DMS153 treated with DMSO at 0.1 percent for 48 hours (cell line): ENCODE results near the gene MMRN1.

Source experiments
- DNase-seq: peaks from one replicate; lab custom pipeline; 2025; ENCODE audit not compliant: unreplicated experiment; lab: John Stamatoyannopoulos, UW

MMRN1 gene, protein sequence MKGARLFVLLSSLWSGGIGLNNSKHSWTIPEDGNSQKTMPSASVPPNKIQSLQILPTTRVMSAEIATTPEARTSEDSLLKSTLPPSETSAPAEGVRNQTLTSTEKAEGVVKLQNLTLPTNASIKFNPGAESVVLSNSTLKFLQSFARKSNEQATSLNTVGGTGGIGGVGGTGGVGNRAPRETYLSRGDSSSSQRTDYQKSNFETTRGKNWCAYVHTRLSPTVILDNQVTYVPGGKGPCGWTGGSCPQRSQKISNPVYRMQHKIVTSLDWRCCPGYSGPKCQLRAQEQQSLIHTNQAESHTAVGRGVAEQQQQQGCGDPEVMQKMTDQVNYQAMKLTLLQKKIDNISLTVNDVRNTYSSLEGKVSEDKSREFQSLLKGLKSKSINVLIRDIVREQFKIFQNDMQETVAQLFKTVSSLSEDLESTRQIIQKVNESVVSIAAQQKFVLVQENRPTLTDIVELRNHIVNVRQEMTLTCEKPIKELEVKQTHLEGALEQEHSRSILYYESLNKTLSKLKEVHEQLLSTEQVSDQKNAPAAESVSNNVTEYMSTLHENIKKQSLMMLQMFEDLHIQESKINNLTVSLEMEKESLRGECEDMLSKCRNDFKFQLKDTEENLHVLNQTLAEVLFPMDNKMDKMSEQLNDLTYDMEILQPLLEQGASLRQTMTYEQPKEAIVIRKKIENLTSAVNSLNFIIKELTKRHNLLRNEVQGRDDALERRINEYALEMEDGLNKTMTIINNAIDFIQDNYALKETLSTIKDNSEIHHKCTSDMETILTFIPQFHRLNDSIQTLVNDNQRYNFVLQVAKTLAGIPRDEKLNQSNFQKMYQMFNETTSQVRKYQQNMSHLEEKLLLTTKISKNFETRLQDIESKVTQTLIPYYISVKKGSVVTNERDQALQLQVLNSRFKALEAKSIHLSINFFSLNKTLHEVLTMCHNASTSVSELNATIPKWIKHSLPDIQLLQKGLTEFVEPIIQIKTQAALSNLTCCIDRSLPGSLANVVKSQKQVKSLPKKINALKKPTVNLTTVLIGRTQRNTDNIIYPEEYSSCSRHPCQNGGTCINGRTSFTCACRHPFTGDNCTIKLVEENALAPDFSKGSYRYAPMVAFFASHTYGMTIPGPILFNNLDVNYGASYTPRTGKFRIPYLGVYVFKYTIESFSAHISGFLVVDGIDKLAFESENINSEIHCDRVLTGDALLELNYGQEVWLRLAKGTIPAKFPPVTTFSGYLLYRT

DNA sequence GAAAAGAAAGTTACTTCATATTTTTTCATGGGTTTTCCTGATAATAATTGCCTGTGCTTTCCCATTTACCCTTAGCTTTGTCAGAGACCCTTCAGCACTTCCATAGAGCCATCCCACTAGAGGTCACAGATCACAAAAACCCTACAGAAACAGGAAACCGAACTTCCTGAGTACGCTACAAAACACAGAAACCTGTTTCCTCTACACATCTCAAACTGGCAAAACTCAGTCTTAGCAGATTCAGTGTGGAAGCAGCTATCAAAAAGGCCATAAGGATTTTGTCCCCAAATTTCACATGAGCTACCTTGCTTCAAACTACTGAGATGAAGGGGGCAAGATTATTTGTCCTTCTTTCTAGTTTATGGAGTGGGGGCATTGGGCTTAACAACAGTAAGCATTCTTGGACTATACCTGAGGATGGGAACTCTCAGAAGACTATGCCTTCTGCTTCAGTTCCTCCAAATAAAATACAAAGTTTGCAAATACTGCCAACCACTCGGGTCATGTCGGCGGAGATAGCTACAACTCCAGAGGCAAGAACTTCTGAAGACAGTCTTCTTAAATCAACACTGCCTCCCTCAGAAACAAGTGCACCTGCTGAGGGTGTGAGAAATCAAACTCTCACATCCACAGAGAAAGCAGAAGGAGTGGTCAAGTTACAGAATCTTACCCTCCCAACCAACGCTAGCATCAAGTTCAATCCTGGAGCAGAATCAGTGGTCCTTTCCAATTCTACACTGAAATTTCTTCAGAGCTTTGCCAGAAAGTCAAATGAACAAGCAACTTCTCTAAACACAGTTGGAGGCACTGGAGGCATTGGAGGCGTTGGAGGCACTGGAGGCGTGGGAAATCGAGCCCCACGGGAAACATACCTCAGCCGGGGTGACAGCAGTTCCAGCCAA lies at the start of gene MMRN1:
MMRN1 (plus strand) TSS at position 206 of the 902 bp plus-strand sequence; CDS start at position 324, 118 bp downstream.
- no peak for DNase-seq

DNA sequence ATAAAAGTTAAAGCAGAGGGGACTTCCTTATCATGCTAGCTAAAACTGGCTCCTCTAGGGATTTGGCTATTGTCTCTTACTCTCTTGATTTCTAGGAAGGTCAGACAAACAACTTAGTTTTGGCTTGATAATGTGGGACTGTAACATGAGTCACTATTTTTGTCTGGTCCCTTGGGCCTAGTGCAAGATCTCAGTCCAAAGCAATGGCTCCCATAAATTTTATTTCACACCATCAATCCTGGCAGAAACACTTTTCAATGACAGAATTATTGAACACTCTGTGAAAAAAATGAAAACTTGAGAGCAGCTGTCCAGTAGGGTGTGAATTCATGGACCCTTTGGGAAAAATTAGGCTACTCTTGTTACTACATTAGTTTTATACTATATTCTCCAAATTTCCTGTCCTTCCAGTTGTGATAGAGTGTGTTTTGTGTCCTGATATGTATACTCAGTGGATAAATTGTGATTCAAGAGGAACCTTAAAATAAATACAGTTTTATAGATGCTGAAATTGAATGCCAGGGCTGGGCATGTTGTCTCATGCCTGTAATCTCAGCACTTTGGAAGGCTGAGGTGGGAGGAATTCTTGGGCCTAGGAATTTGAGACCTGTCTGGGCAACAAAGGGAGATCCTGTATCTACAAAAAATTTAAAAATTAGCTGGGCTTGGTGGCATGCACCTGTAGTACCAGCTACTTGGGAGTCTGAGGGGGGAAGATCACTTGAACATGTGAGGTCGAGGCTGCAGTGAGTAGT lies 46.9 kb upstream of the MMRN1 start:
- DNase-seq, result peak; percentile 45

DNA sequence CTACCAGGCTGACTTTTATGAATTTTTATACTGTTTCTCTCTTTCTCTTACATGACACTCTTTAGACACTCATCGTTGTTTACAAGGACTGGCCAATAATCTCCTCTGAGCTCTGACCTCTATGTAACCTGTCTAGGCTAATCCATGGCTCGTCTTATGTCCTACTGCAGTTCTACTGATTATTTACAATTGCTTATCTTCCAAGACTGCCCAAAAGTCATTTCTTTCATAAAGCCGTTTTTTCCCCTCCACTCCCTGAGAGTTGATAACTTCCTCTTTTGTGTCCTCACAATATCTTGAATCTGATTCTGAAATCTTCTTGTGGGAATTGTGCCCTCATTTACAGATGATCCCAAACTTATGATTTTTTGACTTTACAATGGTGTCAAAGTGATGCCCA lies 39.4 kb upstream of the MMRN1 start:
- DNase-seq, result no peak

DNA sequence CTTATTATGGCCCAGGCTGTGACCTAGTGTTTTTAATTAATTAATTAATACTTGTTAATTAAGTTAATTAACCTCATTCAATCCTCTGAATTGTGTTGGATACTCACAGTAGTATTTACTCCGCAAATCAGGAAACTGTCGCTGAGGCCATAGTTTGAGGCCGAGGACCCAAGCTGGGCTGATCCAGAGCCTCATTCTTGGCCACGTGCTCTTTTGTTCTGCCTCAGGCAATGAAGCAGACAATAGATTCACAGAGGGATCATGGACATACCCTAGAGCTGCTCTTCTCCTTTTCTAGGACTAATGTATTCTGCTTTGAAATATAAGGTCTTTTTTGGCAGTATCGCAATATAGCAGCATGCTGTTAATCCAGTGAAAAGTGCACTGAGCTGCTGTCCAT lies 33.7 kb upstream of the MMRN1 start:
- no peak for DNase-seq

DNA sequence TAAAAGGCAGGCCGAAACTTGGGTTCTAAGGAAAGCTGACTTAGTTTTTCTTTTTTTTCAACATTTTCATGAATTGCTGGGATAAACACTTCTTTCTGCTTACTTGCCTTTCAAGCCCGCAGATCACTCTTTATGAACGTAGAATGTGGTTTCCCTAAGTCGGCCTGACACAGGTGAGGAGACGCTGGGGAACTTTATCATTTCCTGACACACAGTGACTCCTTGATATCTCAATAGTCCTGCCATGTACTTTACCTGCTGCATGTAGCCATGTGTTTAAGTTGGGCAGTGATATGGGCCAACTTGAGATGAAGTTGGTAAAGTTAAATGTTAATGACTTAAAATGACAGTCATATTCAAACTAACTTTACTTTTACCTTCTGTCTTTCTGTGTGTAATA lies 31.1 kb upstream of the MMRN1 start:
- DNase-seq, result no peak

DNA sequence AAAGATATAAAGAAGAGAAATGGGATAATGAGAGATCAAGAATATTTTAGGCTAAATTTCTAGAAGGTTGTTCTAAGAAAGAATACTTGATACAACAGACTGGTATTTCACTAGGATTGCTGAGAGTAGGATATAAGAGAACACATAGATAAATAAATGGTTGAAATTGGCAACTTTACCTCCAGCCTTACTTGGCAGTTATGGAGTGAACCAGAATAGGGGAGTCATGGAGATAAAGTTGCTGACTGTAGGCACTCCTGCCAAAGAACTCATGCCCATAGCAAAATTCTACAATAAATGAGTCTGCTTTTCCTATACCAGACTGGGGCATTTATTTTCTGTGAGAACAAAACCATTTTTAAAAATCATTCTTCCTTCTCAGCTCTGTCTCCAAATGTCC lies 26.4 kb upstream of the MMRN1 start:
- DNase-seq, result no peak

DNA sequence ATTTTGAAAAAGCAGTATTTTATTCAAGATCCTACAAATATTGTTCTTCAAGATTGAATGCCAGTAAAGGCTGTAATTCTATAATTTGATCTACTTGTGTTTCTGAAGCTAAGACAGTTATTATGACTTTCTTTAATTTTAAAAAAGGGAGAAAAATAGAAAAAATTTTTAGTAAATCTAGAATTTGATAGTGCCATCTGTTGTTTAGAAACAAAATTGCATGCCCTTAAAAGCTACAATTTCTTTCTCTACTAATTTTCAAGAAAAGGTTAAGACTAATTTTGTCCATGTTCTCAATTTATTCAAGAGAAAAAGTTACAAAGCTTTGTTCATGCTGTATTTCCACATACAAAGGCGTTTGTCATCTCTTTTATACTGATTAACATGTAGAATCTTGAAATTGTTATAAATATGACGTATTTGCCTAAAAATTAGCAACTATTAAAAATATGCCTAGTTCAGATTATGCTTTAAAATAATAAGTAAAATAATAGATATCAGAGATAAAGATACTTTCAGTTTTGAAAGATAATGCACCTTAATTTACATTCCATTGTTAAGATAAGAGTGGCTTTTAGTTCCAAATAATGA lies 25.6 kb upstream of the MMRN1 start:
- DNase-seq, result no peak

DNA sequence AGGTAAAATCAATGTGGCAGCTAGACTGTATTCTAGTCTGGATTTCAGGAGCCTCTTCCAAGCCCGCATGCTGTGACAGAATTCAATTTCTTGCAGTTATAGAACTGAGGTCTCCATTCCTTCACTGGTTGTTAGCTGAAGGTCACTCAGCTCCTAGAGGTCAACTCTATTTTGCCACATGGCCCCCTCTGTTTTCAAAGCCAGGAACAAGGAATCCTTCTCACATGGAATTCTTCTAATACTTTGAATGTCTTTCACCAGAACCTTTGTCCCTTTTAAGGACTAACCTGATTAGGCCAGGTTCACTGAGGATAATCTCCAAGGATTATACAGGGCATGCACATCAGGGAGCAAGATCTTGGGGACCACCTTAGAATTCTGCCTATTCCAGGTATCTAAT lies 23.4 kb upstream of the MMRN1 start:
- DNase-seq, result no peak

DNA sequence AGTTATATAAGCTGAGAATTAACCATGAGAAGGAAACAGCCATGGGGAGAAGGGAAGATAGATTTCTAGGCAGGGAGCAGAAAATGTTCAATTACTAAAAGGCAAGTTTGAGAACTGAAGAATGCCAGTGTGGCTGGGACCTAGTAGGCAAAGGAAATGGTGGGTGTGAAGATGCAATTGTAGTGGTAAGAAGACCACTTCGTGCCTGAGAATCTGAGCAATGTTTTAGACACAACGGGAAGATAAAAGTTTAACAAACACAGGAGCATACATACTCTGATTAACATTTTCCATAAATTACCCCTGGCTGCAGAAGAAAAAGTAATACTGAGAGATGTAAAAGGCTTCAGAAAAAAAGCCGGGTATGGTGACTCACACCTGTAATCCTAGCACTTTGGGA lies 18.1 kb upstream of the MMRN1 start:
- DNase-seq, result no peak

DNA sequence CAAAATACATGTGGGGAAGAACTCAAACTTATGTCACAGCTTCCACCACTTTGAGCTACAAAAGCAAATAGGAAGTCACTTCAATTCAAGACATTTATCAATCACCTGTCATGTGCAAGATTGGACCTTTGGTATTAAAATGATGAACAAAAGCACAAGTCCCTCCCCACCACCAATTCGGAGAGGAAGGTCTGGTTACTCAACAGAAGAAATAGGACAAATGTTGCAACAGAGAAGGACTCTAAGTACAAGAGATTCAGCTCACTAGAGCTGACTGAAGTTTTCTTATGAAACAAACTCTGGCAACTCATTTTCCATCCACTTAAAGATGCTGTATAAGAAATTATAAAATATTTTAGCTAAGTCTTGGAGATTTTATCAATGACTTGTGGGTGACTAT lies 16.0 kb upstream of the MMRN1 start:
- DNase-seq, result no peak

DNA sequence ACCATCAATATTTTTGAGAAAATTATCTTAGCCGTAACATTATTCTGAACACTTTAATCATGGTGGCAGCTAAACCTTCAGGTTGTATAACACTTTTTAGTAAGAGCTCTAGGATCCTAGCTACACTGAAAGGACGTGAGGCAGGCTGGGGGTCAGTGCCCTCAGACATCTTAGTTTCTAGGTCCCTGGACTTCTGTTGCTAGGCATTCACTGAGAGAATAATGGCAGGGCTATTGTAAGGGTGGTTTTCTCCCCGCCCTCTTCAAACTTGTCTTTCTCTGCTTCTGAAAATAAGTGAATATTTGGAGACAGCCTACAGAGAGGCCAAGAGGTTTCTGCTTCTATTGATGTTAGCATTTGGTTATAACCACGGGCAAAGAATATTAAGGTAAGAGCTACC lies 15.4 kb upstream of the MMRN1 start:
- no peak for DNase-seq

DNA sequence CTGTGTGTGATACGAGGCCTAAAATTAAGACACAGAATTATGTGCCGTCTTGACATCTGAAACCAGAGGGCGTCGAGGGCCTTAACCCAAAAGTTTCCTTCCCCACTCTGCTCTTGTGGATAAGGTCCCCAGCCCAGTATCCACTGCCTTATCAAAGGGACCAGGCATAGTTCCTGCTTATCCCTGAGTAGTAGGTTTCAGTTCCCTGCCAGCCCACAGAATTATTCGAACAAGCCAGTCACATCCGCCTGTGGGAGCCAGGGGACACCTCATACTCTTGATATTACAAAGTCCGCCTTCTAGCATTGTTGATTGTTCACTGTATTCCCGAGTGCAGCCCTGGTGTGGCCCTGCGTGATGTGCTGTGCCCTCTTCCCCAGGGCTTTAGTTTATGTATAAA lies 5.4 kb upstream of the MMRN1 start:
- DNase-seq, result no peak

DNA sequence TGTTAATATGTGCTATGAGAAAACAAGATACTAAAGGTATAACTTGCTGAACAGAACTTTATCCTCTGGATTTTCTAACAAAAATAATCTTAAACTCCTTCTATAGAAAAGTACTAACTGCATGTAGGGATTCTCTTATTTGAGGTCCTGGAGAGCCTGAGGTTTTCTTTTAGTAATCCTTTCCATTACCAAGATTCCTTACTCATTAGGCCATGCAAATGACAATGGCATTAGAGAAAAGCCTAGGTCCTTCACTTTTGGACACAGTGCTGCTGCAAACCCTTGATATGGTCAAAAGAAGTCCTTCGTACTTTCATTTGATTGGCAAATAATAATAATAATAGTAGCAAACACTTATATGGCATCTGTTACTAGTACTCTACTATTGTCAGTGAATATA lies 3.2 kb downstream of the MMRN1 start:
- no peak for DNase-seq

DNA sequence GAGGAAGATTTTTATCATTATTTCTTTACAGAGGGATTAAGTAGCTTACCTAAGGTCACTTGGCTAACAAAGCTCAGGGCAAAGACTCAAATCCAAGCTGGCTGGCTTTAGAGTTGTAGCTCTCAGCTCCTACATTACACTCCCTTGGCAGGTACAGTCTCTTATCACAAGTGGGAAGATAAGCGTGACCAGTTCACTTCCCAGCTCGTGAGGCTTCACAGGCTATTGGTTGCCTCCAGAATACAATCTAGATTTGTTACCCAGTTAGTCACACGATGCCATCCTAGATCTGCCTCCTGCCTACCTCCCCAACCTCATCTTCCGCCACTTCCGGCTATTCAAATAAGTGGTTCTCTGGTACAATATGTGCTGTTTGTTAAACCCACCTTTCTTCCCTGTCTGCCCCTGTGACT lies 3.7 kb downstream of the MMRN1 start:
- no peak for DNase-seq

DNA sequence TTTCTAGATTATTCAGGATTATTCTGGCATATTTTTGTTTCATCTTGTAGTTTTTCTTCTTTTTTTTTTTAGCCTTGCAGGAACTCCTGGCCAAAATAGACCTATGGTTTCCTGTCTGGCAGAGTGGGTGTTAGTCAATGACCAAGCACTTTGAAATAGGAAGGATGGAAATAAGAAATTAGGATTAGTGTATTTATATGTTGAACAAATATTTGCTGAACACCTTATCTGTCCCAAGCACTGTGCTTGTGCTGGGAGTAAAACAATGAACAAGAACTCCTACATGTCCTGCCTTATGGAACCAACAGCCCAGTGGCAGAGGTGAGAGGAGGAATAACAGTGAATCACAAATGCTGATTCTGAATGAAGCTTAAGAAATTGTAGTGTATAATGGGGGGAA lies 4.5 kb downstream of the MMRN1 start:
- no peak for DNase-seq

DNA sequence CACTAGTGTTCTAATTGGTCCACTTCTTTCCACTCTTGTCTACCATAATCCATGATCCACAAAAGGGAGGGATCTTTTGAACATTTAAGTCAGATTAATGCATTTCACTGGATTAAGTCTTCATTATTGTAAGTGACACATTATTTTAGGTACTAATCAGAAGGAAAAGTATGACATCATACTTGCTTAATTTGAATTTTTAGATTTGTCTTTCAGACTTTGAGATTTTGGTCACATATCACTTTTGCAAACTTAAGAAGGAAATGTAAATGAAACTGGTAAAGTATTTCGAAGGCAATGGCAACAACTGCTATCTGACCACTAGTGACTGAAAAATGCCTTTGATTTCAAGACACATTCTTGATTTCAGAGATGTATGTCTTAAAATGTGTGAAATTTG lies 5.2 kb downstream of the MMRN1 start:
- no peak for DNase-seq

DNA sequence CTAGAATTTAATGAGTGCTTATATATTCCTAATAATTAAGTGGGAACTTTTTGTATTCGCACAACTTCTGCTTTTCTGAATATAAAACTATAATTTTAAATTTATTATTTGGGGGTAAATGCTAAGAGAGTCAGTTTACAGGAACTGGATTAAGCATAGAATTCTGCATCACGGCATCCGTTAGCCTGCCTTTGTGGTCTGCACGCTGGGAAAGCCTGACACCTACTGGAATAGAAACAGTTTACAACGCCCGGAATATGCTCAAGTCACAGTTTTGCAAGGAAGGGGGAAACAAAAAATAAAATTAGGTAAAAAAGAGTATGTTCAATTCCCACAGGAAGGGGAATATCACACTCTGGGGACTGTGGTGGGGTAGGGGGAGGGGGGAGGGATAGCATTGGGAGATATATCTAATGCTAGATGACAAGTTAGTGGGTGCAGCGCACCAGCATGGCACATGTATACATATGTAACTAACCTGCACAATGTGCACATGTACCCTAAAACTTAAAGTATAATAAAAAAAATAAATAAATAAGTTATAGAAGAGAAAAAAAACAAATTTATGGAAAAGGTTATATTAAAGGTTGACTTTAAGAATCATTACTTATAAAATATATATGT lies 7.3 kb downstream of the MMRN1 start:
- DNase-seq, result peak; percentile 68

DNA sequence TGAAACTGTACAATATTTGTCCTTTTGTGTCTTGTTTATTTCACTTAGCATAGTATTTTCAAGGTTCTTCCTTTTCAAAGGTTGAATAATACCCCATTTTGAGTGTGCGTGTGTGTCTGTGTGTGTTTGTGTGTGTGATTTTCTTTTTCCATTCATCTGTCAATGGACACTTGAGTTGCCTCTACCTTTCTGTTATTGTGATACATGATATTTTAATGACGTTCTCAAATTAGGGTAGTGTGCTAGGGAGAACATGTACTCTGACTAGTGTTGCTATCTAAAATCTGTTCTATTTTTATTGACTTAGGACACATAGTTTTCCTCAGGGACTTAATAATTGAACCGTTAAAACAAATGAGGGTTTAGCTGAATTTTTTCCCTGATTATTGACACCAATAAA lies 9.9 kb downstream of the MMRN1 start:
- peak; percentile 48 for DNase-seq

DNA sequence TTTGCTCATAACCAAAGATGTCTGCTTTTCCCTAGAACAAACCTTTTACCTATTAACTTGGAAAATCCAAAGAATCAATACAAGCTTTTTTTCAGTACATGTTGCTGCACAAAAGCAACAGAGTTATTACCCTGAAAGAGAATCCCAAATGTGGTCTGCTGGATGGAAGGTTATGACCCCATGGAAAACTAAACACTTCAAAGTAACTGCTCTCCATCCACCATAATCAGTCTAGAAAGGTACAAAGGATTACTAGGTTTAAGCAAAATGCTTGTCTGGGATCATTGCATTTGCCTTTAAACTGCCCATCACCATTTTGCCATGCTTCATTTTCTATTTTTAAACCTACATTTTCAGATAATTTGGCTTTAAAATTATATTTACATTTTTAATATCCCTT lies 11.7 kb downstream of the MMRN1 start:
- no peak for DNase-seq
